Osteocyte (in vitro differentiated cells): ENCODE data around the gene CREB3L2. TPM values are rescaled to one million over a fixed set of nuclear protein-coding genes. Genes with fewer than 3 reads are reported as not detected.
A peak's percentile ranks its signal among the peaks of the same experiment; 100 is the strongest.

Experiments
- DNase-seq: peaks from one replicate; pipeline ENCODE4 v3.0.0; 2021; ENCODE audit warnings: mixed read lengths; ENCODE audit not compliant: unreplicated experiment; ENCODE audit errors: extremely low spot score
- H3K27ac Mint-ChIP-seq: one replicate; pipeline ENCODE4 v1.8.0; 2021; ENCODE audit warnings: mild to moderate bottlenecking, mixed read lengths; ENCODE audit not compliant: unreplicated experiment
- H3K27me3 Mint-ChIP-seq: one replicate; pipeline ENCODE4 v1.8.0; 2021; ENCODE audit warnings: mixed read lengths; ENCODE audit not compliant: unreplicated experiment
- H3K36me3 Mint-ChIP-seq: one replicate; pipeline ENCODE4 v1.8.0; 2021; ENCODE audit warnings: mixed read lengths; ENCODE audit not compliant: unreplicated experiment
- H3K4me1 Mint-ChIP-seq: one replicate; pipeline ENCODE4 v1.8.0; 2021; ENCODE audit warnings: mixed read lengths; ENCODE audit not compliant: unreplicated experiment
- H3K4me3 Mint-ChIP-seq: one replicate; pipeline ENCODE4 v1.8.0; 2021; ENCODE audit warnings: mild to moderate bottlenecking, moderate library complexity, mixed read lengths; ENCODE audit not compliant: unreplicated experiment
- H3K9me3 Mint-ChIP-seq: one replicate; pipeline ENCODE4 v1.8.0; 2021; ENCODE audit warnings: mixed read lengths; ENCODE audit not compliant: unreplicated experiment
- total RNA-seq: library from RNA; stranded (reverse); gene quantifications from 2 replicates; pipeline ENCODE4 v1.2.1, GENCODE V29; 2021
- TF ChIP-seq, protein P1 (sequence below): fragments of 200-600 bp; sonication (generic); IDR thresholded peaks from 2 replicates; pipeline ENCODE4 v1.5.0; 2021; ENCODE audit warnings: antibody characterized with exemption, mild to moderate bottlenecking, moderate library complexity

CREB3L2 gene
- total RNA-seq, 1 donor from 2014 or later = 144 TPM

DNA sequence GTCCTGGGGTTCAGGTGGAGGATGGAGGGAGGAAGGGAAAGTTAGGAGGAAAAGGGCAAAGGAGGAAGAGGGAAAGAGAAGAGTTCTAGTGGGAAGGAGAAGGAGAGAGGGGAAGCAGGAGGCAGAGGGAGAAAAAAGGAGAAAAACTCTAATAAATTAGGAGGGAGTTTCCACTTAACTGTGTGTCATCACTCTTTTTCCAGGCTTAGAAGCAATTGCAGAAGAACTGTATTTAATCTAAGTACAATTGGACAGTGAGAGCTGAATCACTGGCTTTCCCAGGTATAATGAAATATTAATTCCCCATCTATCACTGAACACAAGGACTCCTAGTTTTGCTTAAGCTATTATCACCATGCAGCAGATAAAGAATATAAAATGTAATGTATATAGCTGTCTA lies 76.8 kb downstream of the CREB3L2 start:
- Mint-ChIP-seq H3K27ac (peak overlapping the region; percentile 51), H3K4me1 (peaks cover 46% of the 10 kb centered on the region), H3K4me3 (no peak overlapping the region), H3K27me3 (no peaks in the 10 kb centered on the region), H3K9me3 (no peaks in the 10 kb centered on the region), H3K36me3 (peaks cover 50% of the 10 kb centered on the region)
- DNase-seq = no peak
- TF ChIP-seq, protein P1, sequence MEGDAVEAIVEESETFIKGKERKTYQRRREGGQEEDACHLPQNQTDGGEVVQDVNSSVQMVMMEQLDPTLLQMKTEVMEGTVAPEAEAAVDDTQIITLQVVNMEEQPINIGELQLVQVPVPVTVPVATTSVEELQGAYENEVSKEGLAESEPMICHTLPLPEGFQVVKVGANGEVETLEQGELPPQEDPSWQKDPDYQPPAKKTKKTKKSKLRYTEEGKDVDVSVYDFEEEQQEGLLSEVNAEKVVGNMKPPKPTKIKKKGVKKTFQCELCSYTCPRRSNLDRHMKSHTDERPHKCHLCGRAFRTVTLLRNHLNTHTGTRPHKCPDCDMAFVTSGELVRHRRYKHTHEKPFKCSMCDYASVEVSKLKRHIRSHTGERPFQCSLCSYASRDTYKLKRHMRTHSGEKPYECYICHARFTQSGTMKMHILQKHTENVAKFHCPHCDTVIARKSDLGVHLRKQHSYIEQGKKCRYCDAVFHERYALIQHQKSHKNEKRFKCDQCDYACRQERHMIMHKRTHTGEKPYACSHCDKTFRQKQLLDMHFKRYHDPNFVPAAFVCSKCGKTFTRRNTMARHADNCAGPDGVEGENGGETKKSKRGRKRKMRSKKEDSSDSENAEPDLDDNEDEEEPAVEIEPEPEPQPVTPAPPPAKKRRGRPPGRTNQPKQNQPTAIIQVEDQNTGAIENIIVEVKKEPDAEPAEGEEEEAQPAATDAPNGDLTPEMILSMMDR = no peak

DNA sequence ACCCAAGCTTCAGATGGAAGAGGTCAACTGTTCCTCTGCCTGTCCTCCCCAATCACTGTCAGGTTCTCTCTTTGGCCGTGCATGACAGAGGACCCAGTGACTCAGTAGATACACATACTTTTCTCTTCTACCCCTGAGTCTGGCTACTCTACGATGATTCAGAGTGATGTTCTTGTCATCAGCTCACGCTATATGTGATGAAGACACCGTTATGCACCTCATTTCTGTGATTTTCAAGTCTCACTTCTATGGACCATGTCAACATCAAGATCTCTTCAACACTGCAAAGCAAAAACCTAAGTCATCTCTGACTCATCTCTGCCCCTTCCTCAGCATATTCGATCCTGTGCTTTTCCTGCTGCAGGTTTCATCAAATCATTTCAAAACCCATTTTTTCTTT lies 78.5 kb downstream of the CREB3L2 start:
- H3K27ac Mint-ChIP-seq = peak overlapping the region; percentile 50
- no peak for DNase-seq
- H3K4me1 Mint-ChIP-seq = peaks cover 51% of the 10 kb centered on the region
- no peak overlapping the region for H3K4me3 Mint-ChIP-seq
- H3K9me3 Mint-ChIP-seq = no peaks in the 10 kb centered on the region
- TF ChIP-seq, protein P1 = no peak
- peaks cover 57% of the 10 kb centered on the region for H3K36me3 Mint-ChIP-seq
- no peaks in the 10 kb centered on the region for H3K27me3 Mint-ChIP-seq

DNA sequence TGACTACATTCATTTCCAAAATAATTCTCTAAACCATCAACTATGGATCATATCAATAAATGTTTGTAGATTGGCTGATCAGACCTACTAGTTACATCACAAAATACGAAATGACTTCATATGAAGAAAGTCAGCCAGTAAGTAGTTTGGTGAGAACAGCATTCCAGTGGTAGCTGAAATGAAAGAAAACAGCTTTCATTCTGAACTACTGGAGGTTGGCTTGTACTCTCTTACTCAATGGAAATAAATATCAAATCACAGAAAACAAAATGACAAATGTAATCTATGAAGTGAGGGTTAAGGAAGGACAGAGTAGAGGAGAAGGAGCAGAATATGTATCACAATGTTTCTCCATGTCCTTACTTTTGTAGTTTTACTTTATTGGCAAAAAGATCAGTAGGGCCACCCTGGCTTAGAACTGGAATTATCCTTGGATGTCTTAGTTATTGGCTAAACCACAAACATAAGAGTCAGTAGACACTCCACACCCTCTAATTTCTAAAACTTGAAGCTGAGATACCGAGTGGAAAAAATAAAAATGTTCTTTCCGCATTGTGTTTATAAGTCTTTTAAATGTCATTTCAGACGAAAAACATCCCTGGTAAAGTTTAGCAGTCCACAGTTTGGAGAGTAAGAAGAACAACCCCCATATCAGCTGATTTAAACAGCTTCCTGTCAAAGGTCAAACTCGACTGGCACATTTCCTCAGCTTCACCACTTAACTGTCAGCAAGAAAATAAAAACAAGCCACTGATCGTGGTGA lies 81.1 kb downstream of the CREB3L2 start:
- H3K4me3 Mint-ChIP-seq = no peak overlapping the region
- TF ChIP-seq, protein P1 = no peak
- H3K27me3 Mint-ChIP-seq = no peaks in the 10 kb centered on the region
- peak overlapping the region; percentile 27 for H3K27ac Mint-ChIP-seq
- H3K9me3 Mint-ChIP-seq = no peaks in the 10 kb centered on the region
- DNase-seq = no peak
- H3K4me1 Mint-ChIP-seq = peaks cover 64% of the 10 kb centered on the region
- peaks cover 44% of the 10 kb centered on the region for H3K36me3 Mint-ChIP-seq

DNA sequence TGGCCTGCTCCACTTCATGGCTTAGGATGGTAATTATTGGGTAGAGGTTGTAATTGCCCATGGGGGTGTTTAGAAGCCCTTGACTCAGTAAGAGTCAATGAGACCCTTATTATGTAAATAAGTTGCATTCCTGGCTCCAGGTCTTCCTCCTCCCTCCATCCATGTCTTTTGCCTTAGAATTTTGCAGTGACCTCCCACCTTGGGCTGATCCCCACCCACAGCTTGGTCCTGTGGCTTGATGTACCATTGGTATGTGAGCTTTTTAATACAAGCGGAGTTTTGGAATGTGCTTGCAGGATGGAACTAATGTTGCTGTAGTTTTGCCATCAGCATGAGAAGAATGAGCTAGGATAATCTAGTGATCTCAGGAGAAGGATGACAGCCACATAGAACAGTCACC lies 81.9 kb downstream of the CREB3L2 start:
- H3K27ac Mint-ChIP-seq = no peak overlapping the region
- DNase-seq = no peak
- H3K4me1 Mint-ChIP-seq = peaks cover 61% of the 10 kb centered on the region
- H3K4me3 Mint-ChIP-seq = no peak overlapping the region
- H3K36me3 Mint-ChIP-seq = peaks cover 43% of the 10 kb centered on the region
- H3K9me3 Mint-ChIP-seq = no peaks in the 10 kb centered on the region
- TF ChIP-seq, protein P1 = no peak
- H3K27me3 Mint-ChIP-seq = no peaks in the 10 kb centered on the region

DNA sequence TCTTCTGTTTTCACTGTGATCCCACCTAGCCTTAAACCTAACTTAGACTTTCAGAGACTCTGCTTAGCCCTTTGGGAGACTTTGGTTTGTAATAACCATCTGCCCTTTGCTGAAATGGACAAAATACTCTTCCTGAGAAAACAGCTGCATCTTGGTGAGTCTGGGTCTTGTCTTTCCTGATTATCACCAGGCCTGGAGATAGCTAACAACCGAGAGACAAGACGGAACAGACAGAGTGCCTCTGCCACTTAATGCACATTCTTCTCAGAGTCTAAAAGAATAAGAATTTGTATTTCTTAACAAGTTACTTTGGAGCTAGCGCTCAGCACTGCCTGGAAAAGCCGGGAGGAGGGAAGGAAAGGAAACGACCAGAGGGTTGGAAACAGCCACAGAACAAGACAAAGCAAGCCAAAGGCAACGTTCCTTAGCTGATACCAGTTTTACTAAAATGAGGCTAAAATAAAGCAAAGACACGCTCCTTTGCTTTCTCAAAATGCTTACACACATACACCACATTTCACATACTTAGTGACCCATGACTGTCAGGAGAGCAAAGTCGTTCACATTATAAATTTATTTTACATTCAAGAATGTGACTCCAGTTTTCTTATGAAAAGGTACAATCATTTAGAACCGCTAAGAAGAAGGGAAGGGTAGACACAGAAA lies 84.8 kb downstream of the CREB3L2 start:
- TF ChIP-seq, protein P1 = no peak
- H3K27me3 Mint-ChIP-seq = no peaks in the 10 kb centered on the region
- peaks cover 45% of the 10 kb centered on the region for H3K36me3 Mint-ChIP-seq
- H3K9me3 Mint-ChIP-seq = no peaks in the 10 kb centered on the region
- H3K27ac Mint-ChIP-seq = peak overlapping the region; percentile 76
- H3K4me1 Mint-ChIP-seq = peaks cover 40% of the 10 kb centered on the region
- DNase-seq = no peak
- H3K4me3 Mint-ChIP-seq = no peak overlapping the region
